Measurements from ENCODE around the gene TFCP2L1. TPM values are rescaled to one million over a fixed set of nuclear protein-coding genes. Genes with fewer than 3 reads are reported as not detected.

Gene TFCP2L1
- total and polyA plus RNA-seq, 9 donors: 0.05 to 13.8 (median 0.86) TPM; not detected in 1

GRCh38 chr2:121239969-121240368 lies 45.0 kb downstream of the TFCP2L1 start:
- Histone ChIP-seq H3K4me3 (no peak overlapping the region), H3K4me1 (ENCODE audit: insufficient read depth) (no peaks in the 10 kb centered on the region), H3K27ac (no peak overlapping the region), H3K27me3 (no peaks in the 10 kb centered on the region), H3K36me3 (no peaks in the 10 kb centered on the region), H3K9me3 (no peaks in the 10 kb centered on the region)
- intact Hi-C loops (cut with DNase I): no loop called here
- TF ChIP-seq, protein P1, sequence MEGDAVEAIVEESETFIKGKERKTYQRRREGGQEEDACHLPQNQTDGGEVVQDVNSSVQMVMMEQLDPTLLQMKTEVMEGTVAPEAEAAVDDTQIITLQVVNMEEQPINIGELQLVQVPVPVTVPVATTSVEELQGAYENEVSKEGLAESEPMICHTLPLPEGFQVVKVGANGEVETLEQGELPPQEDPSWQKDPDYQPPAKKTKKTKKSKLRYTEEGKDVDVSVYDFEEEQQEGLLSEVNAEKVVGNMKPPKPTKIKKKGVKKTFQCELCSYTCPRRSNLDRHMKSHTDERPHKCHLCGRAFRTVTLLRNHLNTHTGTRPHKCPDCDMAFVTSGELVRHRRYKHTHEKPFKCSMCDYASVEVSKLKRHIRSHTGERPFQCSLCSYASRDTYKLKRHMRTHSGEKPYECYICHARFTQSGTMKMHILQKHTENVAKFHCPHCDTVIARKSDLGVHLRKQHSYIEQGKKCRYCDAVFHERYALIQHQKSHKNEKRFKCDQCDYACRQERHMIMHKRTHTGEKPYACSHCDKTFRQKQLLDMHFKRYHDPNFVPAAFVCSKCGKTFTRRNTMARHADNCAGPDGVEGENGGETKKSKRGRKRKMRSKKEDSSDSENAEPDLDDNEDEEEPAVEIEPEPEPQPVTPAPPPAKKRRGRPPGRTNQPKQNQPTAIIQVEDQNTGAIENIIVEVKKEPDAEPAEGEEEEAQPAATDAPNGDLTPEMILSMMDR (IDR thresholded peaks at IDR 0.05): no peak
- DNase-seq: no peak
- 63 to 70% (median 69%) methylated on average over 5 of the region's 5 CpGs for whole genome bisulfite sequencing, 3 donors

GRCh38 chr2:121239471-121239870 lies 45.5 kb downstream of the TFCP2L1 start:
- 90 to 93% (median 91%) methylated on average over 15 of the region's 15 CpGs for WGBS, 3 donors
- H3K4me3 ChIP-seq: no peak overlapping the region
- H3K4me1 ChIP-seq (ENCODE audit: insufficient read depth): no peaks in the 10 kb centered on the region
- TF ChIP-seq, protein P1 (IDR thresholded peaks at IDR 0.05): no peak
- no peak for TF ChIP-seq EP300 (IDR thresholded peaks at IDR 0.05)
- TF ChIP-seq POLR2A (IDR thresholded peaks at IDR 0.05): no peak
- intact Hi-C loops (cut with DNase I): no loop called here
- H3K36me3 ChIP-seq: no peaks in the 10 kb centered on the region
- H3K27ac ChIP-seq: no peak overlapping the region
- DNase-seq: no peak
- H3K9me3 ChIP-seq: no peaks in the 10 kb centered on the region
- no peaks in the 10 kb centered on the region for H3K27me3 ChIP-seq

DNA sequence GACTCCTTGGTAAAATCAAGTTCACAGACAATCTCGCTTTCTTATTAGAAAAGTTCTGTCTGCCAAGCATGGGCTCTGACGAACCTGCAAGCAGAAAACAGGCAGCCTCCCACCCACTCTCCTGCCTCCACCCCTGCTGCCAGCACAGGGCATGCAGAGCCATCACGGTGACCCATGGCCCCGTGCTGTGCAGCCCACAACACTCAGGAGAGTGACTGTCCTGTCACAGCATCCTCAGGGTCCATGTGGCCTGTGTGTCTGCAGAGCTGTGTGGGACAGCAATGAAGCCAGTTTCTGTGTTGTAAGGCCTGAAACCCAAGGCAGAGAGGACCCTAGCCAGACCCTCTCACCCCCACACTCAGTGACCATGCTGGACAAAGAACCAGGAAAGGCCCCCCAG lies 46.2 kb downstream of the TFCP2L1 start:
- no peak for DNase-seq
- intact Hi-C loops (cut with DNase I): no loop called here

GRCh38 chr2:121237980-121238665 lies 46.9 kb downstream of the TFCP2L1 start:
- intact Hi-C loops (cut with DNase I): no loop called here
- H3K4me1 ChIP-seq (ENCODE audit: insufficient read depth): no peaks in the 10 kb centered on the region
- no peak overlapping the region for H3K4me3 ChIP-seq
- H3K27me3 ChIP-seq: no peaks in the 10 kb centered on the region
- no peak for DNase-seq
- TF ChIP-seq EP300 (IDR thresholded peaks at IDR 0.05) (no peak), POLR2A (IDR thresholded peaks at IDR 0.05) (no peak)
- TF ChIP-seq, protein P1 (IDR thresholded peaks at IDR 0.05): no peak
- H3K27ac ChIP-seq: no peak overlapping the region
- H3K36me3 ChIP-seq: no peaks in the 10 kb centered on the region
- H3K9me3 ChIP-seq: no peaks in the 10 kb centered on the region
- WGBS, 3 donors: 86 to 91% (median 88%) methylated on average over 16 of the region's 16 CpGs

More for the DNA sequence above, 46.2 kb downstream of the TFCP2L1 start:
- Histone ChIP-seq H3K27me3 (no peaks in the 10 kb centered on the region), H3K4me1 (ENCODE audit: insufficient read depth) (no peaks in the 10 kb centered on the region), H3K4me3 (no peak overlapping the region), H3K27ac (no peak overlapping the region), H3K36me3 (no peaks in the 10 kb centered on the region), H3K9me3 (no peaks in the 10 kb centered on the region)
- 79 to 82% (median 81%) methylated on average over 4 of the region's 4 CpGs for WGBS, 3 donors
- TF ChIP-seq POLR2A (IDR thresholded peaks at IDR 0.05) (no peak), EP300 (IDR thresholded peaks at IDR 0.05) (no peak)
- TF ChIP-seq, protein P1 (IDR thresholded peaks at IDR 0.05): no peak
